GM12878 (cell line): Measurements from ENCODE around the gene DNAI2. TPM values are rescaled to one million over a fixed set of nuclear protein-coding genes. Genes with fewer than 3 reads are reported as not detected.

Experiments used
- ATAC-seq: fragments of 200-7000 bp; cut with Tn5 transposase; 3 replicates; pipeline ENCODE4 v1.9.1; 2020; ENCODE audit warnings: mild to moderate bottlenecking, moderate library complexity
- BruUV-seq: library from RNA; stranded (reverse); fragments of 400-500 nt; replicated peaks from 2 replicates; lab custom pipeline; 2021; lab: Mats Ljungman, UMichigan
- CTCF ChIA-PET: fragments of 300-600 bp; sonication (Branson Sonifier 250); formaldehyde crosslinking; extraction: SDS; loops from one replicate; lab custom pipeline; 2021; ENCODE audit warnings: inconsistent platforms; lab: Yijun Ruan, JAX
- POLR2A ChIA-PET: fragments of 350-600 bp; formaldehyde crosslinking; extraction: SDS; loops from one replicate; lab custom pipeline; 2021; ENCODE audit warnings: inconsistent platforms; lab: Charles Lee
- RAD21 ChIA-PET: fragments of 300-600 bp; sonication (Branson Sonifier 250); formaldehyde crosslinking; loops from one replicate; lab custom pipeline; 2023; ENCODE audit warnings: antibody characterized with exemption; ENCODE audit not compliant: unreplicated experiment; lab: Charles Lee
- SMC1A ChIA-PET: fragments of 300-600 bp; sonication (Branson Sonifier 250); formaldehyde crosslinking; loops from one replicate; lab custom pipeline; 2023; ENCODE audit not compliant: unreplicated experiment, uncharacterized antibody; lab: Charles Lee
- DNase-seq: peaks from one replicate; pipeline ENCODE4 v3.0.0-alpha.2; 2011; ENCODE audit warnings: low read depth, low spot score
- FAIRE-seq: peaks from 3 replicates; lab custom pipeline; 2011; peaks lifted over from hg19 to GRCh38; lab: Jason Lieb, UNC
- H2AFZ ChIP-seq: 2 replicates; pipeline ENCODE4 v1.6.0; 2011; ENCODE audit warnings: low read depth, low read length, control low read depth; ENCODE audit not compliant: control insufficient read depth
- H3K27ac ChIP-seq: 2 replicates; pipeline ENCODE4 v1.5.1; 2011; ENCODE audit warnings: control low read depth; ENCODE audit not compliant: control insufficient read depth, insufficient read depth
- H3K27me3 ChIP-seq, 2 experiments: replicated peaks in 1 of 2; 2 replicates each; pipeline versions ENCODE4 v1.6.0 to v1.6.1; 2011; ENCODE audit warnings: low read length in 1 of 2; ENCODE audit not compliant: control insufficient read depth in 2 of 2, insufficient read depth in 2 of 2
- H3K36me3 ChIP-seq, 2 experiments: 2 replicates each; pipeline ENCODE4 v1.5.1; 2011; ENCODE audit warnings: low read length in 1 of 2; ENCODE audit not compliant: control insufficient read depth in 2 of 2, insufficient read depth in 2 of 2
- H3K4me1 ChIP-seq: 2 replicates; pipeline ENCODE4 v1.6.1; 2011; ENCODE audit warnings: mild to moderate bottlenecking, low read length, moderate library complexity, mixed read lengths; ENCODE audit not compliant: control insufficient read depth, insufficient read depth
- H3K4me2 ChIP-seq: 2 replicates; pipeline ENCODE4 v1.6.0; 2011; ENCODE audit warnings: control low read depth; ENCODE audit not compliant: control insufficient read depth, insufficient read depth
- H3K4me3 ChIP-seq: fragments of 200-600 bp; sonication (generic); 2 replicates; pipeline ENCODE4 v1.5.1; 2016
- H3K79me2 ChIP-seq: 2 replicates; pipeline ENCODE4 v1.6.0; 2011; ENCODE audit warnings: low read length; ENCODE audit not compliant: control insufficient read depth, insufficient read depth
- H3K9ac ChIP-seq: 2 replicates; pipeline ENCODE4 v1.8.0; 2011; ENCODE audit warnings: low read length, control low read depth, mixed read lengths; ENCODE audit not compliant: control insufficient read depth, insufficient read depth
- H3K9me3 ChIP-seq: replicated peaks from 3 replicates; pipeline ENCODE4 v1.5.1; 2011; ENCODE audit warnings: mild to moderate bottlenecking, low read length; ENCODE audit not compliant: control insufficient read depth, insufficient read depth
- H4K20me1 ChIP-seq: 2 replicates; pipeline ENCODE4 v1.6.0; 2011; ENCODE audit not compliant: control insufficient read depth, insufficient read depth
- ATF2 ChIP-seq: IDR thresholded peaks from 2 replicates; pipeline ENCODE4 v1.6.1; 2012; ENCODE audit warnings: low read length, inconsistent platforms
- BCL11A ChIP-seq: IDR thresholded peaks from 2 replicates; pipeline ENCODE4 v1.6.1; 2011; ENCODE audit warnings: low read depth, low read length
- BCLAF1 ChIP-seq: fragments of 450-650 bp; IDR thresholded peaks from 2 replicates; pipeline ENCODE4 v1.6.1; 2017; ENCODE audit warnings: antibody characterized with exemption, mild to moderate bottlenecking, moderate library complexity
- CUX1 ChIP-seq: IDR thresholded peaks from 2 replicates; pipeline ENCODE4 v1.6.1; 2012; ENCODE audit warnings: improper control_type of control experiment, low read depth, low read length; ENCODE audit not compliant: insufficient replicate concordance
- EP300 ChIP-seq, 2 experiments: fragments of 150-350 bp in 1 of 2; IDR thresholded peaks; 2 replicates each; pipeline ENCODE4 v1.6.1; 2011 to 2012; ENCODE audit warnings: low read depth in 2 of 2, low read length in 2 of 2, borderline replicate concordance in 1 of 2, improper control_type of control experiment in 1 of 2, inconsistent platforms in 1 of 2; ENCODE audit not compliant: control insufficient read depth in 1 of 2
- ETV6 ChIP-seq, 2 experiments: fragments of 450-650 bp in 1 of 2; IDR thresholded peaks in 1 of 2; conservative IDR thresholded peaks in 1 of 2; 2 replicates each; pipeline ENCODE4 v1.6.1; 2014; ENCODE audit warnings: antibody characterized with exemption in 1 of 2, borderline replicate concordance in 1 of 2, low read depth in 1 of 2, mild to moderate bottlenecking in 1 of 2, moderate library complexity in 1 of 2
- IRF4 ChIP-seq: IDR thresholded peaks from 2 replicates; pipeline ENCODE4 v1.6.1; 2011; ENCODE audit warnings: low read depth, low read length
- RELA ChIP-seq: fragments of 450-650 bp; IDR thresholded peaks from 2 replicates; pipeline ENCODE4 v1.8.0; 2014; ENCODE audit warnings: borderline replicate concordance; ENCODE audit not compliant: partially characterized antibody
- SPI1 ChIP-seq: IDR thresholded peaks from 2 replicates; pipeline ENCODE4 v1.6.1; 2011; ENCODE audit warnings: low read depth, mild to moderate bottlenecking, low read length, moderate library complexity, borderline replicate concordance; ENCODE audit not compliant: insufficient read depth
- WGBS: methylation state at CpG from one replicate; pipeline ENCODE4 v1.1.6; 2016; ENCODE audit warnings: low lambda C conversion rate; ENCODE audit not compliant: insufficient replicate concordance, insufficient coverage; ENCODE audit errors: missing lambda C conversion rate; 5-methylcytosine and 5-hydroxymethylcytosine counted together
- in situ Hi-C: fragments of 300-500 bp; cut with MboI; formaldehyde crosslinking; loops from 9 replicates; pipeline ENCODE4 v1.14.3; 2018; ENCODE audit warnings: mixed read lengths
- intact Hi-C: fragments of 100-400 bp; cut with micrococcal nuclease; formaldehyde crosslinking; loops from one replicate; pipeline ENCODE4 v1.14.2; 2022; ENCODE audit not compliant: unreplicated experiment
- polyA plus RNA-seq, 11 experiments: library from polyadenylated mRNA; depleted of rRNA in 4 of 11; unstranded in 6 of 11; stranded (reverse) in 5 of 11; fragments of >200 nt; fragmentation: Nextera tagmentation in 4 of 11; fragmentation: Illumina TruSeq in 1 of 11; extraction: Ambion mirVana in 4 of 11; extraction: Trizol in 1 of 11; gene quantifications; 1 replicate in 1 of 11; 2 replicates in 10 of 11; pipeline versions ENCODE4 v1.2.1 to v1.2.3, GENCODE V29; 2011 to 2016; ENCODE audit warnings: inconsistent platforms in 2 of 11, missing spikeins in 2 of 11, low read depth in 1 of 11
- total RNA-seq, 4 experiments: library from RNA; depleted of rRNA in 3 of 4; stranded (reverse); fragments of >200 nt in 3 of 4; fragmentation: Illumina TruSeq in 1 of 4; extraction: Trizol in 1 of 4; gene quantifications; 2 replicates each; pipeline versions ENCODE4 v1.2.1 to v1.2.3, GENCODE V29; 2013 to 2021

DNAI2 gene
- total and polyA plus RNA-seq, 10 of the 15 experiments (the other 5 are each of a cell fraction or from before 2014, with no cell fraction given) = 0.04 to 1.8 (median 0.13) TPM

- ATAC-seq (peak; percentile 70), FAIRE-seq (peak; percentile 54), DNase-seq (peak; percentile 69)
- RAD21 ChIA-PET = interaction anchor here (0.5 to 8.8 kb wide), 5 partner anchors 8 to 71 kb away, joined by 3 to 102 read pairs (median 6); partner anchors contain the start of gene DNAI2
- no peaks in the 10 kb centered on the region for H3K36me3 ChIP-seq
- H3K27ac ChIP-seq = peak overlapping the region; percentile 68
- CTCF ChIA-PET = interaction anchor here (0.8 to 6.2 kb wide), 9 partner anchors 11 to 181 kb away, joined by 3 to 160 read pairs (median 4); no protein-coding TSS in a partner anchor
- peak overlapping the region; percentile 46 for H2AFZ ChIP-seq
- in situ Hi-C loops (loop anchor here (25.0 kb wide), 1 partner anchor 1870 kb away; no protein-coding TSS in a partner anchor), intact Hi-C loops (loop anchor here (5.0 kb wide), 1 partner anchor 70 kb away; the partner anchor contains the start of gene TTYH2)
- H4K20me1 ChIP-seq = no peaks in the 10 kb centered on the region
- H3K9me3 ChIP-seq = no peaks in the 10 kb centered on the region; the same call in 2 of the 3 replicates
- POLR2A ChIA-PET = interaction anchor here (0.6 to 2.0 kb wide), 3 partner anchors 8 to 209 kb away, joined by 4 to 5 read pairs (median 5); no protein-coding TSS in a partner anchor
- no peak overlapping the region for H3K4me3 ChIP-seq
- no peaks in the 10 kb centered on the region for H3K27me3 ChIP-seq
- no peak overlapping the region for H3K9ac ChIP-seq
- no TSS peak for BruUV-seq
- WGBS = 2% methylated on average over 9 of the region's 9 CpGs
- no peaks in the 10 kb centered on the region for H3K79me2 ChIP-seq
- peaks cover 21% of the 10 kb centered on the region for H3K4me1 ChIP-seq
- H3K4me2 ChIP-seq = no peak overlapping the region; the same call in 1 of the 2 replicates
- SMC1A ChIA-PET = interaction anchor here (0.7 to 10.6 kb wide), 4 partner anchors 9 to 77 kb away, joined by 3 to 101 read pairs (median 4); partner anchors contain the start of gene DNAI2
- TF ChIP-seq ETV6 (conservative IDR thresholded peaks at IDR 0.05 in 1 of 2, IDR thresholded peaks at IDR 0.05 in 1 of 2; ENCODE audit: borderline replicate concordance in 1 of 2, low read depth in 1 of 2) (peak in 1 of 2 experiments; percentile 5; a peak in 1 of 4 replicates), BCL11A (peak; percentile 92), CUX1 (peak; percentile 56), EP300 (IDR thresholded peaks at IDR 0.05; ENCODE audit: borderline replicate concordance in 1 of 2, control insufficient read depth in 1 of 2, low read depth in 2 of 2, low read length in 2 of 2) (peak; percentile 47 to 81; a peak in 2 of 4 replicates), IRF4 (peak; percentile 17; the same call in 1 of the 2 replicates), RELA (peak; percentile 62), BCLAF1 (no peak), SPI1 (peak; percentile 90), ATF2 (peak; percentile 71)
Observed at GRCh38 chr17:74282587-74283370, 8.7 kb downstream of the DNAI2 start.
